SK-N-SH treated with all-trans-retinoic acid at 6 μM for 48 hours (cell line): ENCODE data around the gene RET.

ENCODE experiments used
- ATAC-seq: fragments of 200-7000 bp; cut with Tn5 transposase; 3 replicates; pipeline ENCODE4 v1.9.1; 2020; ENCODE audit warnings: mild to moderate bottlenecking, moderate library complexity
- ARNTL ChIP-seq: fragments of 450-650 bp; formaldehyde crosslinking; IDR thresholded peaks from 2 replicates; pipeline ENCODE4 v1.5.0; 2020; ENCODE audit warnings: low read depth, mild to moderate bottlenecking, moderate library complexity, borderline replicate concordance
- BACH2 ChIP-seq: fragments of 250-450 bp; sonication (Bioruptor Pico); IDR thresholded peaks from 2 replicates; pipeline ENCODE4 v1.9.0; 2021; ENCODE audit warnings: mild to moderate bottlenecking, borderline replicate concordance
- CSDC2 ChIP-seq: fragments of 250-450 bp; sonication (Bioruptor Pico); IDR thresholded peaks from 2 replicates; pipeline ENCODE4 v1.5.0; 2020; ENCODE audit warnings: mild to moderate bottlenecking, moderate library complexity
- ESRRG ChIP-seq: fragments of 250-450 bp; sonication (Bioruptor Pico); IDR thresholded peaks from 2 replicates; pipeline ENCODE4 v1.6.1; 2021; ENCODE audit warnings: mild to moderate bottlenecking
- GLIS3 ChIP-seq: fragments of 250-450 bp; sonication (Bioruptor Pico); IDR thresholded peaks from 2 replicates; pipeline ENCODE4 v1.5.0; 2020; ENCODE audit warnings: mild to moderate bottlenecking, moderate library complexity
- ISL1 ChIP-seq: fragments of 250-450 bp; sonication (Bioruptor Pico); IDR thresholded peaks from 2 replicates; pipeline ENCODE4 v2.1.2; 2022; ENCODE audit warnings: mild to moderate bottlenecking, moderate library complexity
- OSR1 ChIP-seq: fragments of 250-450 bp; sonication (Bioruptor Pico); IDR thresholded peaks from 2 replicates; pipeline ENCODE4 v1.8.0; 2022; ENCODE audit warnings: moderate library complexity, mild to moderate bottlenecking, inconsistent platforms
- PPARA ChIP-seq: fragments of 250-450 bp; sonication (Bioruptor Pico); IDR thresholded peaks from 2 replicates; pipeline ENCODE4 v1.5.0; 2020; ENCODE audit warnings: mild to moderate bottlenecking, borderline replicate concordance
- RARB ChIP-seq: fragments of 250-450 bp; sonication (Bioruptor Pico); IDR thresholded peaks from 2 replicates; pipeline ENCODE4 v1.8.0; 2021; ENCODE audit warnings: mild to moderate bottlenecking, moderate library complexity
- TCF4 ChIP-seq: fragments of 250-450 bp; sonication (Bioruptor Pico); IDR thresholded peaks from 2 replicates; pipeline ENCODE4 v1.8.0; 2021; ENCODE audit warnings: mild to moderate bottlenecking, moderate library complexity, borderline replicate concordance
- TOX ChIP-seq: fragments of 250-450 bp; sonication (Bioruptor Pico); IDR thresholded peaks from 2 replicates; pipeline ENCODE4 v1.8.0; 2021; ENCODE audit warnings: mild to moderate bottlenecking, moderate library complexity, borderline replicate concordance
- ZC3H10 ChIP-seq: fragments of 250-450 bp; sonication (Bioruptor Pico); IDR thresholded peaks from 2 replicates; pipeline ENCODE4 v1.5.1; 2021; ENCODE audit warnings: mild to moderate bottlenecking, moderate library complexity
- ZFP3 ChIP-seq: fragments of 250-450 bp; sonication (Bioruptor Pico); IDR thresholded peaks from 2 replicates; pipeline ENCODE4 v1.5.0; 2020; ENCODE audit warnings: mild to moderate bottlenecking, moderate library complexity
- ZFP30 ChIP-seq: fragments of 450-650 bp; formaldehyde crosslinking; IDR thresholded peaks from 2 replicates; pipeline ENCODE4 v1.5.0; 2022; ENCODE audit warnings: mild to moderate bottlenecking, moderate library complexity
- ZNF565 ChIP-seq: fragments of 450-650 bp; formaldehyde crosslinking; conservative IDR thresholded peaks from 2 replicates; pipeline ENCODE4 v1.5.0; 2020; ENCODE audit warnings: low read depth, mild to moderate bottlenecking, moderate library complexity
- ZNF70 ChIP-seq: fragments of 450-650 bp; formaldehyde crosslinking; IDR thresholded peaks from 2 replicates; pipeline ENCODE4 v1.5.0; 2020; ENCODE audit warnings: mild to moderate bottlenecking, moderate library complexity
- TF ChIP-seq, protein P1 (sequence below): fragments of 250-450 bp; sonication (Bioruptor Pico); IDR thresholded peaks from 2 replicates; pipeline ENCODE4 v1.8.0; 2020; ENCODE audit warnings: mild to moderate bottlenecking, moderate library complexity, borderline replicate concordance
- TF ChIP-seq, protein P2 (sequence below): fragments of 250-450 bp; sonication (Bioruptor Pico); IDR thresholded peaks from 2 replicates; pipeline ENCODE4 v1.5.0; 2020; ENCODE audit warnings: mild to moderate bottlenecking, moderate library complexity
- TF ChIP-seq, protein P3 (sequence below): fragments of 250-450 bp; sonication (Bioruptor Pico); IDR thresholded peaks from 2 replicates; pipeline ENCODE4 v1.5.1; 2021; ENCODE audit warnings: mild to moderate bottlenecking, moderate library complexity
- TF ChIP-seq, protein P4 (sequence below): fragments of 250-450 bp; sonication (Bioruptor Pico); IDR thresholded peaks from 2 replicates; pipeline ENCODE4 v1.8.0; 2021; ENCODE audit warnings: low read depth, mild to moderate bottlenecking, moderate library complexity, borderline replicate concordance

RET gene

DNA sequence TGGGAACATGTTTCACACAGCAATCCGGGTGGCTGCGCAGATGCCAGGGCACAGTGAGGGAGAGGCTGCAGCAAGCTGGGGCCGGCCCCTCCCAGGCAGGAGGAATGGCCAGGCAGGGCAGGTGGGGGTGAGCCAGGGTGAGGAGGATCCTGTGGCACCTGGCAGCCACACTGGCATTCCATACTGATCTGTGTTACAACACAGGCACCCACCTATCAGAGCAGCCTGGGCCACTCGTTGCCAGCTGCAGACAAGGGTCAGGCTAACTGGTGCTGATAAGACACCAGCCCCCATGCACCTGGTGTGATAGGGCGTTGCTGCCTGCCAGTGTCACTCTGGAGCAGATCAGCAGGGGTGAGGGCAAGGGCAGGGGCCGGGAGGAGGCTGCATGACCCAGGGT is 16.6 kb upstream of the RET start:
- no peak for ATAC-seq
- TF ChIP-seq ISL1 (CRISPR knock-in tag) (no peak), ZNF70 (CRISPR knock-in tag) (0 out of 2 replicates have a peak, but pooled peaks have one; percentile 1), OSR1 (CRISPR knock-in tag) (no peak), ARNTL (CRISPR knock-in tag) (0 out of 2 replicates have a peak, but pooled peaks have one; percentile 3), TCF4 (peak; percentile 87; the same call in 1 of the 2 replicates)
- TF ChIP-seq, protein P1, sequence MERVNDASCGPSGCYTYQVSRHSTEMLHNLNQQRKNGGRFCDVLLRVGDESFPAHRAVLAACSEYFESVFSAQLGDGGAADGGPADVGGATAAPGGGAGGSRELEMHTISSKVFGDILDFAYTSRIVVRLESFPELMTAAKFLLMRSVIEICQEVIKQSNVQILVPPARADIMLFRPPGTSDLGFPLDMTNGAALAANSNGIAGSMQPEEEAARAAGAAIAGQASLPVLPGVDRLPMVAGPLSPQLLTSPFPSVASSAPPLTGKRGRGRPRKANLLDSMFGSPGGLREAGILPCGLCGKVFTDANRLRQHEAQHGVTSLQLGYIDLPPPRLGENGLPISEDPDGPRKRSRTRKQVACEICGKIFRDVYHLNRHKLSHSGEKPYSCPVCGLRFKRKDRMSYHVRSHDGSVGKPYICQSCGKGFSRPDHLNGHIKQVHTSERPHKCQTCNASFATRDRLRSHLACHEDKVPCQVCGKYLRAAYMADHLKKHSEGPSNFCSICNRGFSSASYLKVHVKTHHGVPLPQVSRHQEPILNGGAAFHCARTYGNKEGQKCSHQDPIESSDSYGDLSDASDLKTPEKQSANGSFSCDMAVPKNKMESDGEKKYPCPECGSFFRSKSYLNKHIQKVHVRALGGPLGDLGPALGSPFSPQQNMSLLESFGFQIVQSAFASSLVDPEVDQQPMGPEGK (CRISPR knock-in tag), result no peak
- TF ChIP-seq, protein P2, sequence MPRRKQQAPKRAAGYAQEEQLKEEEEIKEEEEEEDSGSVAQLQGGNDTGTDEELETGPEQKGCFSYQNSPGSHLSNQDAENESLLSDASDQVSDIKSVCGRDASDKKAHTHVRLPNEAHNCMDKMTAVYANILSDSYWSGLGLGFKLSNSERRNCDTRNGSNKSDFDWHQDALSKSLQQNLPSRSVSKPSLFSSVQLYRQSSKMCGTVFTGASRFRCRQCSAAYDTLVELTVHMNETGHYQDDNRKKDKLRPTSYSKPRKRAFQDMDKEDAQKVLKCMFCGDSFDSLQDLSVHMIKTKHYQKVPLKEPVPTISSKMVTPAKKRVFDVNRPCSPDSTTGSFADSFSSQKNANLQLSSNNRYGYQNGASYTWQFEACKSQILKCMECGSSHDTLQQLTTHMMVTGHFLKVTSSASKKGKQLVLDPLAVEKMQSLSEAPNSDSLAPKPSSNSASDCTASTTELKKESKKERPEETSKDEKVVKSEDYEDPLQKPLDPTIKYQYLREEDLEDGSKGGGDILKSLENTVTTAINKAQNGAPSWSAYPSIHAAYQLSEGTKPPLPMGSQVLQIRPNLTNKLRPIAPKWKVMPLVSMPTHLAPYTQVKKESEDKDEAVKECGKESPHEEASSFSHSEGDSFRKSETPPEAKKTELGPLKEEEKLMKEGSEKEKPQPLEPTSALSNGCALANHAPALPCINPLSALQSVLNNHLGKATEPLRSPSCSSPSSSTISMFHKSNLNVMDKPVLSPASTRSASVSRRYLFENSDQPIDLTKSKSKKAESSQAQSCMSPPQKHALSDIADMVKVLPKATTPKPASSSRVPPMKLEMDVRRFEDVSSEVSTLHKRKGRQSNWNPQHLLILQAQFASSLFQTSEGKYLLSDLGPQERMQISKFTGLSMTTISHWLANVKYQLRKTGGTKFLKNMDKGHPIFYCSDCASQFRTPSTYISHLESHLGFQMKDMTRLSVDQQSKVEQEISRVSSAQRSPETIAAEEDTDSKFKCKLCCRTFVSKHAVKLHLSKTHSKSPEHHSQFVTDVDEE, result peak; percentile 93

DNA sequence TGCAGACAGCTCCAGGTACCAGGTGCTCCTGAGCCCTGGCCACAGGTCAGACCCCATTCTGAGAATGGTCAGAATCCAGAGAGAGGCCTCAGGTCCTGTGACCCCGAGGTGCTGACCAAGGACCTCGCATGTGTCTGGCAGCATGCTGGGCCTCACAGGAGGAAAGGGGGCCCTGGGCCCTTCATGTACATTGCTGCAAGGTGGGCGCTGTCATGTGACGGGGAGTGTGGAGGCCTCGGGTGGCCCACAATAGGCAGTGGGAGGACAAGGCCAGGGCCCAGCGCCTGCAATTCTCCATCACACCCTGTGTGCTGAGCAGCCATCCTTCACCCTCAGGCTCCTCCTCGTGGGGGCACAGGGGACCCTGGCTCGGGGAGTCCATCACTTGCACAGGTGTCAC is 15.5 kb upstream of the RET start:
- TF ChIP-seq ISL1 (CRISPR knock-in tag) (no peak), GLIS3 (CRISPR knock-in tag) (no peak)
- TF ChIP-seq, protein P3, sequence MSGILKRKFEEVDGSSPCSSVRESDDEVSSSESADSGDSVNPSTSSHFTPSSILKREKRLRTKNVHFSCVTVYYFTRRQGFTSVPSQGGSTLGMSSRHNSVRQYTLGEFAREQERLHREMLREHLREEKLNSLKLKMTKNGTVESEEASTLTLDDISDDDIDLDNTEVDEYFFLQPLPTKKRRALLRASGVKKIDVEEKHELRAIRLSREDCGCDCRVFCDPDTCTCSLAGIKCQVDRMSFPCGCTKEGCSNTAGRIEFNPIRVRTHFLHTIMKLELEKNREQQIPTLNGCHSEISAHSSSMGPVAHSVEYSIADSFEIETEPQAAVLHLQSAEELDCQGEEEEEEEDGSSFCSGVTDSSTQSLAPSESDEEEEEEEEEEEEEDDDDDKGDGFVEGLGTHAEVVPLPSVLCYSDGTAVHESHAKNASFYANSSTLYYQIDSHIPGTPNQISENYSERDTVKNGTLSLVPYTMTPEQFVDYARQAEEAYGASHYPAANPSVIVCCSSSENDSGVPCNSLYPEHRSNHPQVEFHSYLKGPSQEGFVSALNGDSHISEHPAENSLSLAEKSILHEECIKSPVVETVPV (CRISPR knock-in tag), result no peak
- no peak for ATAC-seq

DNA sequence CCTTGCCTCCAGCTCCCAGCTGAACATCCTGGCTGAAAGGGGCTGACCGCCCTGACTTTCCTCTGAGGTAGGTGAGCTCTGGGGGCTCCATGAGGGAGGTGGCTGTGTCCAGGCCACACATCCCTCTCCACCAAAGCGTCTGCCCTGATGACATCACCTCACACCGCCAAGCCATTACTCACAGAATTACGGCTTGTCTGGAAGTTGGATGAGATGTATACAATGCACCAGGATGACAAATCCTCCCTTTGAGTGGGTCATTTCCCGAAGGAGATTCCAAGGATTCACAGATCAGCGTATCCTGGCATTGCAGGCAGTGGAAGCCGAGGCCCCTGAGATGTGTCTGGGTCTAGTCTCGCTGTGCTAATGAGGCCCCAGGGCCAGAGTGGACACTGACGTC is 15.1 kb upstream of the RET start:
- TF ChIP-seq, protein P4, sequence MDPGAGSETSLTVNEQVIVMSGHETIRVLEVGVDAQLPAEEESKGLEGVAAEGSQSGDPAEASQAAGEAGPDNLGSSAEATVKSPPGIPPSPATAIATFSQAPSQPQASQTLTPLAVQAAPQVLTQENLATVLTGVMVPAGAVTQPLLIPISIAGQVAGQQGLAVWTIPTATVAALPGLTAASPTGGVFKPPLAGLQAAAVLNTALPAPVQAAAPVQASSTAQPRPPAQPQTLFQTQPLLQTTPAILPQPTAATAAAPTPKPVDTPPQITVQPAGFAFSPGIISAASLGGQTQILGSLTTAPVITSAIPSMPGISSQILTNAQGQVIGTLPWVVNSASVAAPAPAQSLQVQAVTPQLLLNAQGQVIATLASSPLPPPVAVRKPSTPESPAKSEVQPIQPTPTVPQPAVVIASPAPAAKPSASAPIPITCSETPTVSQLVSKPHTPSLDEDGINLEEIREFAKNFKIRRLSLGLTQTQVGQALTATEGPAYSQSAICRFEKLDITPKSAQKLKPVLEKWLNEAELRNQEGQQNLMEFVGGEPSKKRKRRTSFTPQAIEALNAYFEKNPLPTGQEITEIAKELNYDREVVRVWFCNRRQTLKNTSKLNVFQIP (CRISPR knock-in tag), result no peak
- no peak for TF ChIP-seq ZNF565
- TF ChIP-seq PPARA, result no peak
- no peak for TF ChIP-seq ZC3H10 (CRISPR knock-in tag)
- TF ChIP-seq, protein P2, result no peak
- no peak for TF ChIP-seq ZNF70 (CRISPR knock-in tag)
- no peak for TF ChIP-seq OSR1 (CRISPR knock-in tag)
- no peak for TF ChIP-seq ZFP30 (CRISPR knock-in tag)
- TF ChIP-seq TCF4, result no peak
- no peak for TF ChIP-seq RARB (CRISPR knock-in tag)
- no peak for TF ChIP-seq ISL1 (CRISPR knock-in tag)
- no peak for TF ChIP-seq ZFP3 (CRISPR knock-in tag)
- TF ChIP-seq TOX (CRISPR knock-in tag), result no peak
- no peak for TF ChIP-seq ARNTL (CRISPR knock-in tag)
- TF ChIP-seq, protein P3 (CRISPR knock-in tag), result no peak
- no peak for TF ChIP-seq BACH2 (CRISPR knock-in tag)
- no peak for TF ChIP-seq CSDC2
- TF ChIP-seq, protein P1 (CRISPR knock-in tag), result no peak
- TF ChIP-seq ESRRG (CRISPR knock-in tag), result no peak
- no peak for ATAC-seq
